Astrocyte of the hippocampus (primary cell): ENCODE results near the gene KRT75.
A peak's percentile ranks its signal among the peaks of the same experiment; 100 is the strongest.
"Not testable (repeated sequence)": the region's sequence is repeated elsewhere in the genome, so short reads cannot be mapped to it uniquely, and the experiment has no call there.

Experiments
- DNase-seq: peaks from one replicate; pipeline ENCODE4 v3.0.0; 2011; ENCODE audit warnings: low read depth, low spot score

The KRT75 gene

GRCh38 chr12:52434081-52434733 is at the start of gene KRT75:
Gene KRT75 (minus strand): TSS chr12:52434371. CDS start chr12:52434304, 67 bp downstream.
- peak; percentile 62 for DNase-seq

GRCh38 chr12:52480073-52480472 is 45.9 kb upstream of the KRT75 start:
- no peak for DNase-seq

GRCh38 chr12:52477651-52478050 is 43.5 kb upstream of the KRT75 start:
- no peak for DNase-seq

GRCh38 chr12:52474212-52474611 is 40.0 kb upstream of the KRT75 start:
- DNase-seq, result no peak

- DNase-seq, result no peak
Measured at GRCh38 chr12:52473768-52474167, 39.6 kb upstream of the KRT75 start, which contains the start of gene KRT6C. Gene KRT6C (minus strand): TSS chr12:52473805. CDS start chr12:52473737, 68 bp downstream.

- no peak for DNase-seq
Measured at GRCh38 chr12:52469853-52470252, 35.7 kb upstream of the KRT75 start.

GRCh38 chr12:52464897-52465296 is 30.7 kb upstream of the KRT75 start:
- no peak for DNase-seq

GRCh38 chr12:52461693-52462092 is 27.5 kb upstream of the KRT75 start:
- DNase-seq, result no peak

GRCh38 chr12:52458861-52459260 is 24.7 kb upstream of the KRT75 start:
- no peak for DNase-seq

- no peak for DNase-seq
Measured at GRCh38 chr12:52455821-52456220, 21.6 kb upstream of the KRT75 start.

- peak; percentile 48 for DNase-seq
Measured at GRCh38 chr12:52454411-52455201, 20.4 kb upstream of the KRT75 start.

GRCh38 chr12:52452101-52452500 is 17.9 kb upstream of the KRT75 start, which contains the start of gene KRT6B:
Gene KRT6B (minus strand): TSS chr12:52452146. CDS start chr12:52452078, 68 bp downstream.
- no peak for DNase-seq

- DNase-seq, result no peak
Measured at GRCh38 chr12:52448228-52448627, 14.1 kb upstream of the KRT75 start.

GRCh38 chr12:52447196-52447595 is 13.0 kb upstream of the KRT75 start:
- not testable (repeated sequence) for DNase-seq

GRCh38 chr12:52446367-52447045 is 12.3 kb upstream of the KRT75 start:
- DNase-seq, result no peak

GRCh38 chr12:52445876-52446275 is 11.7 kb upstream of the KRT75 start:
- no peak for DNase-seq

- peak; percentile 26 for DNase-seq
Measured at GRCh38 chr12:52444647-52445595, 10.8 kb upstream of the KRT75 start.

GRCh38 chr12:52443966-52444365 is 9.8 kb upstream of the KRT75 start:
- DNase-seq, result no peak

GRCh38 chr12:52442600-52443061 is 8.5 kb upstream of the KRT75 start:
- DNase-seq, result peak; percentile 91

- peak; percentile 66 for DNase-seq
Measured at GRCh38 chr12:52441320-52441911, 7.2 kb upstream of the KRT75 start.
